Inferior parietal cortex (tissue), 1 donor: ENCODE measurements around the gene HS3ST3B1.

ENCODE experiments used
- DNase-seq: peaks from one replicate; pipeline ENCODE4 v3.0.0-alpha.2; 2016; ENCODE audit errors: extremely low spot score

Gene HS3ST3B1

GRCh38 chr17:14321476-14321949, 20.6 kb downstream of the HS3ST3B1 start:
- no peak for DNase-seq

- DNase-seq: no peak
Measured at GRCh38 chr17:14321980-14322776, 21.3 kb downstream of the HS3ST3B1 start.

- DNase-seq: no peak
Measured at GRCh38 chr17:14323522-14323981, 22.7 kb downstream of the HS3ST3B1 start.

GRCh38 chr17:14325618-14326167, 24.8 kb downstream of the HS3ST3B1 start:
- no peak for DNase-seq

- no peak for DNase-seq
Measured at GRCh38 chr17:14329900-14330491, 29.1 kb downstream of the HS3ST3B1 start.

- no peak for DNase-seq
Measured at GRCh38 chr17:14330492-14330962, 29.6 kb downstream of the HS3ST3B1 start.

- DNase-seq: no peak
Measured at GRCh38 chr17:14331225-14331981, 30.5 kb downstream of the HS3ST3B1 start.

GRCh38 chr17:14331982-14332298, 31.1 kb downstream of the HS3ST3B1 start:
- no peak for DNase-seq

GRCh38 chr17:14332331-14332730, 31.4 kb downstream of the HS3ST3B1 start:
- DNase-seq: no peak

GRCh38 chr17:14333506-14333905, 32.6 kb downstream of the HS3ST3B1 start:
- DNase-seq: no peak

GRCh38 chr17:14334276-14334840, 33.5 kb downstream of the HS3ST3B1 start:
- no peak for DNase-seq

GRCh38 chr17:14334919-14335318, 34.0 kb downstream of the HS3ST3B1 start:
- no peak for DNase-seq

GRCh38 chr17:14336418-14336817, 35.5 kb downstream of the HS3ST3B1 start:
- no peak for DNase-seq

GRCh38 chr17:14337596-14338079, 36.8 kb downstream of the HS3ST3B1 start:
- no peak for DNase-seq

- no peak for DNase-seq
Measured at GRCh38 chr17:14340857-14341754, 40.2 kb downstream of the HS3ST3B1 start.

GRCh38 chr17:14341866-14342265, 41.0 kb downstream of the HS3ST3B1 start:
- no peak for DNase-seq

- no peak for DNase-seq
Measured at GRCh38 chr17:14346801-14347200, 45.9 kb downstream of the HS3ST3B1 start.

- DNase-seq: no peak
Measured at GRCh38 chr17:14351493-14351892, 50.6 kb downstream of the HS3ST3B1 start.

- DNase-seq: no peak
Measured at GRCh38 chr17:14352136-14352535, 51.3 kb downstream of the HS3ST3B1 start.

GRCh38 chr17:14353861-14354474, 53.1 kb downstream of the HS3ST3B1 start:
- no peak for DNase-seq
